Transverse colon (tissue), 4 donors: Measurements from ENCODE around the gene RAMP1. TPM values are rescaled to one million over a fixed set of nuclear protein-coding genes. Genes with fewer than 3 reads are reported as not detected.

ENCODE experiments used
- DNase-seq: peaks from one replicate; pipeline ENCODE4 v3.0.0-alpha.2; 2019
- H3K27ac ChIP-seq, 4 donors: fragments of 200-600 bp; sonication (generic); 2 replicates each; pipeline ENCODE4 v1.5.1; 2016 to 2018; ENCODE audit warnings: inconsistent platforms in 4 of 4
- H3K27me3 ChIP-seq: fragments of 200-600 bp; sonication (generic); 2 replicates; pipeline ENCODE4 v1.5.1; 2017; ENCODE audit warnings: inconsistent platforms
- H3K36me3 ChIP-seq, 4 donors: fragments of 200-600 bp; sonication (generic); 2 replicates each; pipeline ENCODE4 v1.5.1; 2017 to 2019; ENCODE audit warnings: inconsistent platforms in 4 of 4
- H3K4me1 ChIP-seq, 4 donors: fragments of 200-600 bp; sonication (generic); 2 replicates each; pipeline ENCODE4 v1.5.1; 2017 to 2020; ENCODE audit warnings: inconsistent platforms in 4 of 4
- H3K4me3 ChIP-seq, 4 donors: fragments of 200-600 bp; sonication (generic); 1 replicate in 1 of 4; 2 replicates in 3 of 4; pipeline versions ENCODE4 v1.5.1 to v1.6.1; 2017 to 2019; ENCODE audit warnings: inconsistent platforms in 4 of 4
- H3K9me3 ChIP-seq, 2 donors: fragments of 200-600 bp; sonication (generic); 2 replicates each; pipeline ENCODE4 v1.5.1; 2017 to 2019; ENCODE audit warnings: inconsistent platforms in 2 of 2
- EP300 ChIP-seq: sonication (generic); formaldehyde crosslinking; IDR thresholded peaks from one replicate; pipeline ENCODE4 v1.6.1; 2017; ENCODE audit warnings: antibody characterized with exemption, low read depth
- POLR2A ChIP-seq: fragments of 450-650 bp; IDR thresholded peaks from one replicate; pipeline ENCODE4 v1.6.1; 2016; ENCODE audit warnings: antibody characterized with exemption, mild to moderate bottlenecking, moderate library complexity
- POLR2AphosphoS5 ChIP-seq, 3 donors: sonication (generic); formaldehyde crosslinking; IDR thresholded peaks; one replicate each; pipeline ENCODE4 v1.6.1; 2016; ENCODE audit warnings: antibody characterized with exemption in 3 of 3
- WGBS, 2 donors: methylation state at CpG; one replicate each; pipeline ENCODE4 v1.1.5; 2018; ENCODE audit warnings: low coverage in 1 of 2; 5-methylcytosine and 5-hydroxymethylcytosine counted together
- in situ Hi-C, 4 donors: fragments of 200-750 bp; cut with MboI; loops; one replicate each; pipeline versions ENCODE4 v1.15.0 to v1.15.1; 2017; ENCODE audit warnings: low sequenced_read_pairs in 3 of 4, low pct_ligation_motif_present in 1 of 4, low pct_unique_long_range_greater_than_20kb in 1 of 4
- intact Hi-C: fragments of 100-400 bp; cut with DNase I; formaldehyde crosslinking; loops from one replicate; pipeline ENCODE4 v1.15.1; 2023; ENCODE audit warnings: low total_unique reads
- total RNA-seq, 4 donors: library from RNA; depleted of rRNA; stranded (reverse); fragments of >200 nt; gene quantifications; one replicate each; pipeline ENCODE4 v1.1.0, GENCODE V29; 2016
- TF ChIP-seq, protein P1 (sequence below), 5 experiments: fragments of 200-600 bp in 3 of 5; fragments of 450-650 bp in 2 of 5; sonication (generic) in 3 of 5; IDR thresholded peaks; 1 replicate in 2 of 5; 2 replicates in 3 of 5; pipeline ENCODE4 v1.5.1; 2016 to 2017; ENCODE audit warnings: antibody characterized with exemption in 5 of 5, inconsistent platforms in 3 of 5, mild to moderate bottlenecking in 2 of 5, moderate library complexity in 1 of 5

The RAMP1 gene
- total RNA-seq, 4 donors from 2014 or later: 47.5 to 158 (median 95.7) TPM

DNA sequence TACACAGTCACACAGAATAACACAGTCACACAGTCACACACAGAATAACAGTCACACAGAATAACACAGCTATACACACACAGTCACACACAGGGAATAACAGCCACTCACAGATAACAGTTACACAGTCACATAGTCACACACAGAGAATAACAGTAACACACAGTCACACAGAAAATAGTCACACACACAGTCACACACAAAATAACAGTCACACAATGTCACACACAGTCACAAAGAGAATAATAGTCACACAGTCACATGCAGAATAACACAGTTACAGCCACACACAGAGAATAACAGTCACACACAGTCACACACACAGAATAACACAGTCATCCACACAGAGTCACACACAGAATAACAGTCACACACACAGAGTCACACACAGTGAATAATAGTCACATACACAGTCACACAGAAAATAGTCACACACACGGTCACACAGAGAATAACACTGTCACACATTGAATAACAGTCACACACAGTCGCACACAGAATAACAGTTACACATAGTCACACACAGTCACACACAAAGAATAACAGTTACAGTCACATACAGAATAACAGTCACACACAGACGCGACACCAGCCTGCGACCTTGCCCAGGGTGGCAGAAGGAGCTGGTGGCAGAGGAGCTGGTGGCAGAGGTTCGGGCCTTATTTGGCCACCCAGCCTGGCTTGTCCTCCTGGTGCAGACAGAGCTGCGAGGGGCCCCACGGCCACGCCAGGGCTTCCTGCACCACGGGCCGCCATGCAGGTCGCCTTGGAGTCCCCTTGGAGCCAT lies 51.3 kb downstream of the RAMP1 start:
- no peaks in the 10 kb centered on the region for H3K27me3 ChIP-seq
- in situ Hi-C loops (no loop called here), intact Hi-C loops (no loop called here)
- no peak overlapping the region for H3K27ac ChIP-seq
- 83 to 93% methylated on average over 1 to 5 of the region's 12 CpGs for WGBS, 2 donors
- no peak overlapping the region for H3K4me3 ChIP-seq
- H3K36me3 ChIP-seq: no peaks in the 10 kb centered on the region
- peaks cover 0 to 6% of the 10 kb centered on the region in 2 donors for H3K9me3 ChIP-seq
- TF ChIP-seq POLR2A (no peak), EP300 (no peak), POLR2AphosphoS5 (IDR thresholded peaks at IDR 0.05) (no peak)
- TF ChIP-seq, protein P1, sequence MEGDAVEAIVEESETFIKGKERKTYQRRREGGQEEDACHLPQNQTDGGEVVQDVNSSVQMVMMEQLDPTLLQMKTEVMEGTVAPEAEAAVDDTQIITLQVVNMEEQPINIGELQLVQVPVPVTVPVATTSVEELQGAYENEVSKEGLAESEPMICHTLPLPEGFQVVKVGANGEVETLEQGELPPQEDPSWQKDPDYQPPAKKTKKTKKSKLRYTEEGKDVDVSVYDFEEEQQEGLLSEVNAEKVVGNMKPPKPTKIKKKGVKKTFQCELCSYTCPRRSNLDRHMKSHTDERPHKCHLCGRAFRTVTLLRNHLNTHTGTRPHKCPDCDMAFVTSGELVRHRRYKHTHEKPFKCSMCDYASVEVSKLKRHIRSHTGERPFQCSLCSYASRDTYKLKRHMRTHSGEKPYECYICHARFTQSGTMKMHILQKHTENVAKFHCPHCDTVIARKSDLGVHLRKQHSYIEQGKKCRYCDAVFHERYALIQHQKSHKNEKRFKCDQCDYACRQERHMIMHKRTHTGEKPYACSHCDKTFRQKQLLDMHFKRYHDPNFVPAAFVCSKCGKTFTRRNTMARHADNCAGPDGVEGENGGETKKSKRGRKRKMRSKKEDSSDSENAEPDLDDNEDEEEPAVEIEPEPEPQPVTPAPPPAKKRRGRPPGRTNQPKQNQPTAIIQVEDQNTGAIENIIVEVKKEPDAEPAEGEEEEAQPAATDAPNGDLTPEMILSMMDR (IDR thresholded peaks at IDR 0.05): no peak
- no peaks in the 10 kb centered on the region for H3K4me1 ChIP-seq
- DNase-seq: no peak

GRCh38 chr2:237911363-237912017 lies 52.1 kb downstream of the RAMP1 start:
- Histone ChIP-seq H3K27ac (no peak overlapping the region), H3K4me1 (no peaks in the 10 kb centered on the region), H3K4me3 (no peak overlapping the region), H3K9me3 (peaks cover 0 to 6% of the 10 kb centered on the region in 2 donors), H3K27me3 (no peaks in the 10 kb centered on the region), H3K36me3 (no peaks in the 10 kb centered on the region)
- DNase-seq: no peak
- intact Hi-C loops (no loop called here), in situ Hi-C loops (no loop called here)
- WGBS, 2 donors: 94% methylated on average over 28 of the region's 28 CpGs; no CpG with 5 or more reads in 1 of the 2 donors
- TF ChIP-seq, protein P1 (IDR thresholded peaks at IDR 0.05): no peak
- TF ChIP-seq EP300 (no peak), POLR2A (no peak), POLR2AphosphoS5 (IDR thresholded peaks at IDR 0.05) (no peak)

GRCh38 chr2:237912271-237913192 lies 53.1 kb downstream of the RAMP1 start:
- WGBS, 2 donors: 88% methylated on average over 28 of the region's 28 CpGs; no CpG with 5 or more reads in 1 of the 2 donors
- in situ Hi-C loops (no loop called here), intact Hi-C loops (no loop called here)
- H3K27ac ChIP-seq: no peak overlapping the region
- no peaks in the 10 kb centered on the region for H3K9me3 ChIP-seq
- H3K4me3 ChIP-seq: no peak overlapping the region
- no peaks in the 10 kb centered on the region for H3K36me3 ChIP-seq
- TF ChIP-seq POLR2A (no peak), EP300 (no peak), POLR2AphosphoS5 (IDR thresholded peaks at IDR 0.05) (no peak)
- TF ChIP-seq, protein P1 (IDR thresholded peaks at IDR 0.05): no peak
- no peaks in the 10 kb centered on the region for H3K4me1 ChIP-seq
- DNase-seq: no peak
- no peaks in the 10 kb centered on the region for H3K27me3 ChIP-seq
